ENCODE results near the gene ADAR.
"Not testable (repeated sequence)": the region's sequence is repeated elsewhere in the genome, so short reads cannot be mapped to it uniquely, and the experiment has no call there.

The ADAR gene

DNA sequence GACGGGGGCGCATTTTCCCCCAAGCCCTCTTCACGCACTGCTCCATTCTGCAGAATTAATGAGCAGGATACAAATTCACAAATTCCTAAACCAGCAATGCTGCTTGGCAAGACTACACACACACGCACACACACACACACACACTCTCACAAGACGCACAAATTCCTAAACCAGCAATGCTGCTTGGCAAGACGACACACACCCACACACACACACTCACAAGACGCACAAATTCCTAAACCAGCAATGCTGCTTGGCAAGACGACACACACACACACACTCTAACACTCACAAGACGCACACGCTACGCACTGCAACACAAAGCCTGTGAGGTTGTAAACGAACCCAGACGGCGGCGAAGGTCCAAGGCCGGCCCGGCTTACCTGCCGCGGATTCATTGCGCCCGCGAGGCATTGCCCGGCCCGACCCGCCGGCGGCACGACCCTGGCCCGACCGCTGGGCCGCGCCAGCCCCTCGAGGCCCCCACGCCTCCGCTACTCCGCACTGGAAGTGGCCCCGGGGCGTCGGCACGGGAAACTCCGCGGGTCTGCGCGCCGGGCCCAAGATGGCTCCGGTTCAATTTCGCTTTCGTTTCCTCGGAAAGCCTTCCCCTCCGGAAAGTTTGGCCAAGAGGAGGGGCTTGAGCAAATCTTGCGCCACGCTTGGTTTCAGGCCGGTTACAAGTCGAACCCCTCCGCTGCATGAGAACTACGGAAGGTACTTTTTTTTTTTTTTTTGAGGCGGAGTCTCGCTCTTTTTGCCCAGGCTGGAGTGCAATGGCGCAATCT, at the start of gene ADAR:
Gene ADAR (minus strand): TSS at position 578 of the 788 bp plus-strand sequence. CDS start 180 bp downstream, at position 398.
- DNase-seq, result peak; percentile 98

- no peak for DNase-seq
These were observed 49.6 kb upstream of the ADAR start for GRCh38 chr1:154657556-154657955.

- DNase-seq, result no peak
These were observed 44.9 kb upstream of the ADAR start for GRCh38 chr1:154652893-154653292.

GRCh38 chr1:154644724-154645123, 36.7 kb upstream of the ADAR start:
- not testable (repeated sequence) for DNase-seq

DNA sequence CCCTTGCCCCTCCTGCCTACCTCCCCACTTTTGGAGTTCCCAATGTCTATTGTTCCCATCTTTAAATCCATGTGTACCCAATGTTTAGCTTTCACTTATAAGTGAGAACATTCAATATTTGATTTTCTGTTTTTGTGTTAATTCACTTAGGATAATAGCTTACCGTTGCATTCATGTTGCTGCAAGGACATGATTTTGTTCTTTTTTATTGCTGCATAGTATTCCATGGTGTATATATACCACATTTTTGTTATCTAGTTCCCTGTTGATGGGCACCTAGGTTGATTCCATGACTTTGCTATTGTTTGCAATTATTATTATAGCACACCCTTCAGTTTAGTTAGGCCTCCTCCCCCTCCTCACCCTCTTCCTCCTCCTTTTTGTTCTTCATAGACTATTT, 33.5 kb upstream of the ADAR start:
- no peak for DNase-seq

- DNase-seq, result no peak
These were observed 31.9 kb upstream of the ADAR start for GRCh38 chr1:154639876-154640275.

GRCh38 chr1:154635171-154635570, 27.2 kb upstream of the ADAR start:
- DNase-seq, result no peak

GRCh38 chr1:154629675-154630073, 21.7 kb upstream of the ADAR start:
- DNase-seq, result no peak

- DNase-seq, result no peak
These were observed 21.2 kb upstream of the ADAR start for GRCh38 chr1:154629061-154629674.

- DNase-seq, result no peak
These were observed 20.1 kb upstream of the ADAR start for GRCh38 chr1:154628121-154628405.

GRCh38 chr1:154627257-154628120, 19.5 kb upstream of the ADAR start:
- DNase-seq, result peak; percentile 93

DNA sequence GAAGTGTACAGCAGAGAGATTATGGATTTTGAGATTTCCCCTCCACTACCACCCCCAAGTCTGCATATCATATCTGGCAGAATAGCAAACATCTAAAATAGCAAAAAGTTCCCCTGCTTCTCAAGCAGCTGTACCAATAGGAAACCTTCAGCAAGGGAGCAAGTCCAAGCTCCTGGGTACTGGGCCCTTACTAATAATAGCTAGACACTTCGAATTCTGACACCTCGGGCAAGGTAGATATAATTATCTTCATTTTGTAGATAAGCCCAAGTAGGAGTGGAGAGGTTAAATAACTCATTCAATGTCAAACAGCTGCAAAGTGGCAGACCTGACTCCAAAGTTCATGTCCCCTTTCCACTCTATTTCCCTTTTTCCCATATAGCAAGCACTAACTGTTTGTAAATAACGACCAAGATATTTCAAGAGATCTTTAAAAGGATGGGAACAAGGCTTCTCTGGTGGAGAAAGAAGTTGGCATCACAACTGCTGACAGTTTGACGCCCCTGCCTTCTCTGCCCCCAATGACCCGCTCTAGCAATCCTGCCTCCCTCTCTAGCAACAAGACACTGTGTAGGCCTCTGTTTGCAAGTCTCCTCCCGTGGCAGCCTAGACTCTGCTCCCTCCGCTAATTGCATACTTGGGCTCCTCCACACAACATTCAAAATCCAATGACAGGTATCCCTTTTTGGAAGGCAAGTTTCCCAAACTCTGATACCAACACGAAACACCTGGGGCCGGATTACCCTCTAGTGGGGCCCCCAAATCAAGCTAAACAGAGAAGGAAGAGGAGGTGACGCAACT, 18.7 kb upstream of the ADAR start:
- DNase-seq, result no peak

GRCh38 chr1:154624746-154625643, 17.0 kb upstream of the ADAR start:
- DNase-seq, result peak; percentile 81

DNA sequence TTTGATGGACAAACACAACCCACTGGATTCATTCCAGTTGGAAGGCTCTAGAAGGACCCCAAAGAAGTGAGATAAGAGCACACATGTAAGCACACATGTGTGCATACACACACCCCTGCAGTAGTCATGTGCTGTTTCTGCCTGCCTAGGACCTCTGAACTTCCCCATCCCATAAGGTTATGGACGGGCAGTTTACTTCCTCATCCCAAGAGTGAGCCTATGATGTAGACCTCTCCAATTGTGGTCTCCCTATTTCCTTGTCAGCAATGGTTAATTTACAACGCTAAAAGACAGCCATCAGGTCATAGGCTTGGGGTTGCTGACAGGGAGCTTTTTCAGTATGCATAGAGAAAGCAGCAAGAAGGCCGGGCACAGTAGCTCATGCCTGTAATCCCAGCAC, 15.4 kb upstream of the ADAR start:
- DNase-seq, result no peak

DNA sequence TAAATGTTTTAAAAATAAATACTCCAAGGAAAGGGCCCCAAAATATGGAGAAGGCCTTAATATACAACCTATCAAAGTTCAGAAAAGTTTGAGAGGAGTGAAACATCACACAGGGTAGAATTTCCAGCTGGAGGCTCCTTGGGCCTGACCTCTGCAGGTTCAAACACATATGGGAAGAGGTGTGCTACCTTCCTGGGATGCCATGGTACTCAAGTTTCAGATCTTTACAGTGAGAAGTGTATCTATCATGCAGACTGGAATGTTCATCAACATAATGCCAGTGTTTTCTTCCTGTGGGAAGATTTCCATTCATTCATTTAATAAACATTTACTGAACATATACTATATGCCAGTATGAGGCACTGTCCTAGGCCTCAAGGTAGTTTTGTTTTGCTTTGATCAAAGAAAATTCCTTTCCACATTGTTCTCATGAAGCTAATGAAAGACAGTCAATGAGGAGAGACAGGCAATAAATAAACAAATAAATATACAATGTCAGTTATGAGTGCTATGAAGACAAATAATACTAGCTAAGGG, 14.6 kb upstream of the ADAR start:
- no peak for DNase-seq

DNA sequence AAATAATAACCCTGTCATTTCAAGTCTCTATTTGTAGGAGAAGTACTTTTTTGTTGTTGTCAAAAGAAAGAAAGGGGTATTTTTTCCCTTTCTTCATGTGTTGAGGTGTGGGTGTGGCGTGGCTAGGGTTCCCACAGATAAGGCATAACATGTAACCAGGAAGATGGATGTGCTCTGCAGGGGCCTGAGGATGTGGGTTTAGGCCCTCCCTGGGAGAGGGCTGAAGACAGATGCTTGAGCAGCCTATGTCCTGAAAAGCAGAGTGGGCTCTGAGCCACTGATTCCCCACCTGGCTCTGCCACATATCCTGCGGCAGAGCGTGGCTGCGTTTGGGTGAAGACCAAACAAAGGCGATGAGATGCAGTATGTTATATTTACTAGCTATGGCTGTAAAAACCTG, 13.9 kb upstream of the ADAR start:
- DNase-seq, result no peak

DNA sequence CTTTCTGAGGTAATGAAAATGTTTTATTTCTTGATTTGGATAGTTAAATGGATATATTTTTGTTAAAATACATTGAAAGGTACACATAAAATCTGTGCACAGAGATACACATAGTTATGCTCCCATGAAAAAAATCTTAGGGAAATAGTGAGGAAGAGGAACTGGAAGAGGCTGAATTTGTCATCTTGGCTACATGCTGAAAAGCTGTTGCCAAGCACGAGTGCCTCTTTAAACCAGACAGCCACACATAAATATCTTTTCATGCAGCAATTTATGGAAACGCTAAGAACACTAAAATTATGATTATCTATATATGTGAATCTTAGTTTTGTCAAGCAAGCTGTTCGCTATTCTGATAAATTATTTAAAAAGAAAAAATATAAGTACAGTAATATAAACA, 12.8 kb upstream of the ADAR start:
- DNase-seq, result no peak

DNA sequence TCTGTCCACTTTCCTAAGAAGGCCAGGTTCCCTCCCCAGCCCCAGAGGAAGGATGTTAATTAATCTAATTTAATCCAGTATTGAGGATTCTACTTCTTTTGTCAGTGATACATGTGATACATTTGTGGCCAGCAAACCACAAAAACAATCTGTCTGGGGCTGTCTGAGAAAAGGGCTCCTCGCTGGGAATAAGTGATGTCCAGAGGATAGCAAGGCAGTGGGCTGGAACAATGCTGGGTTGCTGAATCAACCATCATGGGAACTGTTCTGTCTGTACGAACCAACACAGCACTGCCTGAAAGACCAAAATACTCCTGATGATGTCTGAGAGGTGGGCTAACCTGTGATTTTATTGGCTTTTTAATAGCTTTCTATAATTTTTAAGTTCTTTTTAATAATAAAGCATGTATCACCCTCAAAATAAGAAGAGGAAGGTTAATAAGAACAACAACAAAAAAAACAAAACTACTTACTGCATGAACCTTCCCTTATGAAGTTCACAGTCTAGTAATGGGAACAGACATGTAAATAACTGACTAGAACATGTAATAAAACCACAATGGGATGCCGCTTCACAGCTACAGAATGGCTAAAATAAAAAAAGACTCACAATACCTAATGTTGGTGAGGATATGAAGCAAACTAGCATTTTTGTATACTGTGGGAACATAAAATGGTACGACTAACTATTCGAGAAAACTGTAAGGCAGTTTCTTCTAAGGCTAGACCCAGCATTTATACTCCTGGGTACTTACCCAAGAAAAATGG, 11.4 kb upstream of the ADAR start:
- DNase-seq, result no peak

DNA sequence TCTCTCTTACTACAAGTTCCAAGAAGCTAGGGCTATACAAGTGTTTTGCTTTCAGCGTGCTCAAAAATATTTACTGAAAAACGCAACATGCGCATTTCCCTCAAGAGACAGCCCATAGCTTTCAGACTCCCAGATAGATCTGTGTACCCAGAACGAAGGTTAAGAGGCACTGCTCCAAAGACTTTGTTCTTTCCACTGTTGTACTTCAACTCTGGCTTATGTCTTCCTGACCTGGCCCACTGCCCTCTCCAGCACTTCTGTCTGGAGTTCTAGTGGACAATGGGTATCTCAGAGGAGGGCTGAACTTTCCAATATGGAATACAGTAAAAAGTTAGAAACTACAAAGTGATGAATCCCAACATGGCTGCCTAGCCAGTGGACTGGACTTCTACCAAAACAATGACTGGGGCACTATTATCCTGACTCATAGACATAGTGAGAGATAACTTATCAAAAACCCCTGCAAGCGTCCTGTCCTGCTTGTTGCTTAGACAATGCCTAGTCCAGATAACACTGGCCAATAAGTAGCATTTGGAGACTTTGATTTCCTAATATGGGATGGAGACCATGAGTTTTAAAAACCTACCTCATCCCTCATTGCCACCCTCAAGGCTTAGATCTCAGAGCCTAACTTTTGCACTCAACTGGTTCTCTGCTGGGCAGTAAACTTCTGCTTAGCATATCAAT, 8.8 kb upstream of the ADAR start:
- no peak for DNase-seq

GRCh38 chr1:154615411-154615810, 7.4 kb upstream of the ADAR start:
- no peak for DNase-seq
